Epithelial cell of proximal tubule (primary cell): ENCODE results near the gene MTR. TPM values are rescaled to one million over a fixed set of nuclear protein-coding genes. Genes with fewer than 3 reads are reported as not detected.

Experiments used
- DNase-seq: peaks from one replicate; pipeline ENCODE4 v3.0.0-alpha.2; 2011; ENCODE audit warnings: low read depth
- H3K4me3 ChIP-seq: 2 replicates; pipeline ENCODE4 v1.5.1; 2011; ENCODE audit warnings: low read depth, mild to moderate bottlenecking, low read length
- total RNA-seq: library from RNA; depleted of rRNA; stranded (reverse); fragments of >200 nt; gene quantifications from 2 replicates; pipeline ENCODE4 v1.2.3, GENCODE V29; 2015
- TF ChIP-seq, protein P1 (sequence below): conservative IDR thresholded peaks from 2 replicates; pipeline ENCODE4 v1.5.1; 2012; ENCODE audit warnings: low read depth, mild to moderate bottlenecking, low read length

Gene MTR
- total RNA-seq, 1 donor from 2014 or later, result 18.3 TPM

- no peak for DNase-seq
- H3K4me3 ChIP-seq, result no peak overlapping the region
- TF ChIP-seq, protein P1, sequence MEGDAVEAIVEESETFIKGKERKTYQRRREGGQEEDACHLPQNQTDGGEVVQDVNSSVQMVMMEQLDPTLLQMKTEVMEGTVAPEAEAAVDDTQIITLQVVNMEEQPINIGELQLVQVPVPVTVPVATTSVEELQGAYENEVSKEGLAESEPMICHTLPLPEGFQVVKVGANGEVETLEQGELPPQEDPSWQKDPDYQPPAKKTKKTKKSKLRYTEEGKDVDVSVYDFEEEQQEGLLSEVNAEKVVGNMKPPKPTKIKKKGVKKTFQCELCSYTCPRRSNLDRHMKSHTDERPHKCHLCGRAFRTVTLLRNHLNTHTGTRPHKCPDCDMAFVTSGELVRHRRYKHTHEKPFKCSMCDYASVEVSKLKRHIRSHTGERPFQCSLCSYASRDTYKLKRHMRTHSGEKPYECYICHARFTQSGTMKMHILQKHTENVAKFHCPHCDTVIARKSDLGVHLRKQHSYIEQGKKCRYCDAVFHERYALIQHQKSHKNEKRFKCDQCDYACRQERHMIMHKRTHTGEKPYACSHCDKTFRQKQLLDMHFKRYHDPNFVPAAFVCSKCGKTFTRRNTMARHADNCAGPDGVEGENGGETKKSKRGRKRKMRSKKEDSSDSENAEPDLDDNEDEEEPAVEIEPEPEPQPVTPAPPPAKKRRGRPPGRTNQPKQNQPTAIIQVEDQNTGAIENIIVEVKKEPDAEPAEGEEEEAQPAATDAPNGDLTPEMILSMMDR, result no peak
These were observed 28.5 kb downstream of the MTR start for GRCh38 chr1:236823559-236823958.

- no peak for DNase-seq
- no peak overlapping the region for H3K4me3 ChIP-seq
- TF ChIP-seq, protein P1, result no peak
These were observed 34.0 kb downstream of the MTR start for GRCh38 chr1:236829085-236829484.

- no peak overlapping the region for H3K4me3 ChIP-seq
- TF ChIP-seq, protein P1, result no peak
- DNase-seq, result no peak
These were observed 35.0 kb downstream of the MTR start for GRCh38 chr1:236830116-236830515.

DNA sequence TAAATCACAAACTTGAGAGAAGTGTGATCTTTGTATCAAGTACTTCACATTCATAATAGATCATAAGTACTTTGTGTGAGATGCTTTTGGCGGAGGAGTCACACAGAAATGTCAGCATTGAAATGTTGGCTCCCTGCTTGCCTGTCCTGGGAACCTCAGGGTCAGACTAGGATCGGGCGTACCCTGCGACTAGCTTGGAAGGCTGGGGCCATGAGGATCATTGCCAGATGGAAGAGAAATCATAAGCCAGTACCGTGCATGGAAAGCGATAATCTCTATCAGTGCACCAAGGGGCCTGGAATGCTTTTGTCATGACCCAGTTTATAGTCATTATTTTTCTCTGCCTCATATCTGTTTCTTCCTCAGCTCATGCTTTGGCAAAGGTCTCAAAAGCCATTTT is 35.5 kb downstream of the MTR start:
- TF ChIP-seq, protein P1, result no peak
- DNase-seq, result no peak
- H3K4me3 ChIP-seq, result no peak overlapping the region

- no peak for DNase-seq
- TF ChIP-seq, protein P1, result no peak
- no peak overlapping the region for H3K4me3 ChIP-seq
These were observed 38.5 kb downstream of the MTR start for GRCh38 chr1:236833575-236833974.

GRCh38 chr1:236834876-236835275 is 39.8 kb downstream of the MTR start:
- TF ChIP-seq, protein P1, result no peak
- no peak for DNase-seq
- H3K4me3 ChIP-seq, result no peak overlapping the region

DNA sequence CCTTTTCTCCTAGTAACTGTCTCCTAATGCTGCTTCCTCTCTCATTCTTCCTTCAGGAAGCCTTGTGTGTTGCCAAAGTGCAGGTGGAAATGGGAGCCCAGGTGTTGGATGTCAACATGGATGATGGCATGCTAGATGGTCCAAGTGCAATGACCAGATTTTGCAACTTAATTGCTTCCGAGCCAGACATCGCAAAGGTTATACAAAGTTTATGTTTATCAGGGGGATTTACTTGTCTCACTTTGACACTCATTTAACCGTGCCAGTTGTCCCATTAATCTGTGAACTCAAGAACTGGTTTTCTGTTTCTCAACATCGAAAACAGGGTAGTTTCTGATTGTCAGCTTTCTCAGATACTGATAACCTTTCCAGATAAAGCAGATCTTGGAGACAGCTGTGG is 40.4 kb downstream of the MTR start:
- H3K4me3 ChIP-seq, result no peak overlapping the region
- TF ChIP-seq, protein P1, result no peak
- no peak for DNase-seq
